Measurements from ENCODE around the gene METTL26.

METTL26 gene

DNA sequence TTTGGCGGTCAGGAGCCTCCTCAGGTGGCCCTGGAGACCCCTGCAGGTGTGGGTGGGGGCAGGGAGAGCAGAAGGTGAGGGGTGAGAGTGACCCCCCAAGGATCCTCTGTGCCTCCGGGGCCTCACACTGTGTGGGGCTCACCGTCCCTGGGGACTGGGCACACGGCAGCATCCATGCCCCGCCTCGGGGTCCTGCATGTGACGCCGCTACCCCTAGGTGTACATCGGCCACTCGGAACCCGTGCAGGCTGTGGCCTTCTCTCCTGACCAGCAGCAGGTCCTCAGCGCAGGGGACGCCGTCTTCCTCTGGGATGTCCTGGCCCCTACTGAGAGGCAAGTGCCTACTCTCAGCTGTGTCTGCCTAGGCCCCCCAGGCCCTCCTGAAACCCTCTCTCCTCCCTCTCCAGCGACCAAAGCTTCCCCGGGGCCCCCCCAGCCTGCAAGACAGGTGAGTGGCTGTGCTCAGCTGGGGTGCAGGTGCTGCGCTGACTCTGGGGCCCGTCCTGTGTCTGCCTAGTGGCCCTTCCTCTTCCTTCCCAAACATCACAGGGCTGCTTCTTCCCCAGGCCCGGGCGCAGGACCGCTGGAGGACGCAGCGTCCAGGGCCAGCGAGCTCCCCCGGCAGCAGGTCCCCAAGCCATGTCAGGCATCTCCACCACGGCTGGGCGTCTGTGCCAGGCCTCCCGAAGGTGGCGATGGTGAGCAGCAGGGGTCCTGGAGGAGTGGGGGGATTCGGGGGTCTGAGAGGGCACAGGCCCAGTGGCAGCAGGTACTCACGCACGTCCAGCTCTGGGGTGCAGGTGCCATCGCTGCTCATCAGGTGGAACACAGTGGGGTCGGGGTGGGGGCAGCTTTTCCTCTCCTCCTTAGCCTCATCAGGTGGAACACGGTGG lies 22.8 kb upstream of the METTL26 start:
- no peak for DNase-seq

DNA sequence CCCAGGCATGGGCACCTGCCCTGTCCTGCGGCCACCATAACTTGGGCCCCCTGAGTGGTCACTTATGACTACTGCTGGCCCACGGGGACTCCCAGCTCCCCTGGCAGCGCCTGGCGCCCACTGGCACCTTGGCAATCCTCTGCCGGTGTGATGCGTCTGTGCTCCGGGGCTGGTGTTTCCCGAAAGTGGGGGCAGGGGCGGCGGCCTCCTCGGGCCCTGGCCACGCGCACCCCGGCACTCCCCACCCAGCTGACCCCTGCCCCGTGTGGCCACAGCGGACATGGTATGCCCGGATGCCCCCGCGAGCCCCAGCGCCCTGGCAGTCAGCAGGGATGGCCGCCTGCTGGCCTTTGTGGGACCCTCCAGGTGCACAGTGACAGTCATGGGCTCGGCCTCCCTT lies 21.4 kb upstream of the METTL26 start:
- no peak for DNase-seq

DNA sequence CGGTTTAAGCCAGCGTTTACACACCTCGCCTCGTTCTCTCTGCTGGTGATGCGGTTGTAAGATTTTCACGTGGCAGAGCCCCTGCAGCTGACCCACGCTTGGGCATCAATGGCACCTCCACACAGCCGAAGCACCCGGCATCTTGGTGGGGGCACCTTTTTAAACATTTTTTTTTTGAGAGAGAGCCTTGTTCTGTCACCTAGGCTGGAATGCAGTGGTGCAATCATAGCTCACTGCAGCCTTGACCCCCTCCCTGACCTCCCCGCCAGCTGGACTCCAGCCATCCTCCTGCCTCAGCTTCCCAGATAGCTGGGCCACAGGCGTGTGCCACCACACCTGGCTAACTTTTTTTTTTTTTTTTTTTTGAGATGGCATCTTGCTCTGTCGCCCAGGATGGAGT lies 17.9 kb upstream of the METTL26 start:
- DNase-seq: no peak

DNA sequence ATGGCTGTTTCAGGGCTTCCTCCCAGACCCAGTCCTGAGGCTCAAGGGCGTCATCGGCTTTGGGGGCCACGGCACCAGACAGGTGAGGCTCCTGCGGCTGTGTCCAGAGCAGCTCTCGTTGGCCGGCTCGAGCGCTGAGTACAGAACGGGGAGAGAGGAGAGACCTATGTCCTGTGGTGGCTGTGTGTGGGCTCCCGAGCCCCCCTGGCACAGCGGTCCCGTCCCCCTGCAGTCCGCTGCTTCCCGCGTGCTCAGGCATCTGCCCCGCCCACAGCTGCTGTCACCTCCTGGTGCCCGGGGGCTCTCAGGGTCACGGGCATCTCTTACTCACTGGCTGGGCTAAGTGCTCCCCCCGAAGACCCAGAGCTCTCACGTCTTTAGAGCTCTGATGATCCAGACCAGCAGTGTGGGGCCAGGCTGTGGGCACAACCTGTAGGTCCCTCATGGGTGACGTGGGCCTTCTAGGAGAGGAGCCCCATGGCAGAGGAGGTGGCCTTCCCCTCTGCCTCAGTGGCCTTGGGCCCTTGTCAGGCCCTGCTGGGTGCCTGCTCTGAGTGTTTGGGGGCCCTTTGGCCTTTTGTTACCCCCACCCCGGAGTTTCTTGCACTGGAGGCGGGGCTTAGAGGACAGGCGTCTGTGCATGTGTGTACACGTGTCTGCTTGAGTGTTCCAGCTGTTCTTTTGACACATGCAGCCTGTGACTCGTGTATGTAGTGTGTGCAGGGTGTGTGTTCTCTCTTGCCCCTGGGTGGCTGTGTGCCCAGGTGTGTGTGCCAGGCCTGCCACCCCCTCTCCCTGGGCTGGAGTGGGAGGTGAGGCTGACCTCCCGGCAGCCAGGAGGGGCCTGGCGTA lies 16.6 kb upstream of the METTL26 start:
- no peak for DNase-seq

DNA sequence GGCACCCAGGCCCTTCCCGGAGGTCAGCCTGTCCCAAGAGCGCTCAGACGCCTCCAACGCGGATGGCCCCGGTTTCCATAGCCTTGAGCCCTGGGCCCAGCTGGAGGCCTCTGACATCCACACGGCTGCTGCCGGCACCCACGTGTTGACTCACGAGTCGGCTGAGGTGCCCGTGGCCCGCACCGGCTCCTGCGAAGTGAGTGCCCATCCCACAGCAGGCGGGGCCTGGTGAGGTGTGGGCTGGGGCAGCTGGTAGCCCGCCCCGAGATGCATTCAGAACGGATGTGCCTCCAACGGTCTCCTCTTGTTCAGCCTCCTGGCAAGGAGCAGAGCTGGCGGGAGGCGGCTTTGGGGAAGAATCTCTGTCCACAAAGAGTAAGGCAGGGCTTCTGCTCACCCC lies 15.7 kb upstream of the METTL26 start:
- peak; percentile 56 for DNase-seq

DNA sequence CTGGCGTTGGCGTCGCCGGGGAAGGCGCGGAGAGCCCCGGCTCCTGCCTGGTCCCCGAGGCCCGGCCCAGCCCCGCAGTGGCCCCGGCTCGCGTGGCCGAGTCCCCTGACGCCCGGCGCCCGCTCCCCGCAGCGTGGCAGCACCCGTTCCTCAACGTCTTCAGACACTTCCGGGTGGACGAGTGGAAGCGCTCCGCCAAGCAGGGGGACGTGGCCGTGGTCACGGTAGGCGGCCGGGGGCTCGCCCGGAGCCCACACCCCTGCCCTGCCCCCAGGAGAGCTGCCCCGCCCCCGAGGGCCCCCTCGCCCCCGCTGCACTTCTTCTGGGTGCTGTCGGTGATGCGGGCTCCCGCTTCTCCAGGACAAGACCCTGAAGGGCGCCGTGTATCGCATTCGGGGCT lies 13.5 kb upstream of the METTL26 start:
- no peak for DNase-seq

DNA sequence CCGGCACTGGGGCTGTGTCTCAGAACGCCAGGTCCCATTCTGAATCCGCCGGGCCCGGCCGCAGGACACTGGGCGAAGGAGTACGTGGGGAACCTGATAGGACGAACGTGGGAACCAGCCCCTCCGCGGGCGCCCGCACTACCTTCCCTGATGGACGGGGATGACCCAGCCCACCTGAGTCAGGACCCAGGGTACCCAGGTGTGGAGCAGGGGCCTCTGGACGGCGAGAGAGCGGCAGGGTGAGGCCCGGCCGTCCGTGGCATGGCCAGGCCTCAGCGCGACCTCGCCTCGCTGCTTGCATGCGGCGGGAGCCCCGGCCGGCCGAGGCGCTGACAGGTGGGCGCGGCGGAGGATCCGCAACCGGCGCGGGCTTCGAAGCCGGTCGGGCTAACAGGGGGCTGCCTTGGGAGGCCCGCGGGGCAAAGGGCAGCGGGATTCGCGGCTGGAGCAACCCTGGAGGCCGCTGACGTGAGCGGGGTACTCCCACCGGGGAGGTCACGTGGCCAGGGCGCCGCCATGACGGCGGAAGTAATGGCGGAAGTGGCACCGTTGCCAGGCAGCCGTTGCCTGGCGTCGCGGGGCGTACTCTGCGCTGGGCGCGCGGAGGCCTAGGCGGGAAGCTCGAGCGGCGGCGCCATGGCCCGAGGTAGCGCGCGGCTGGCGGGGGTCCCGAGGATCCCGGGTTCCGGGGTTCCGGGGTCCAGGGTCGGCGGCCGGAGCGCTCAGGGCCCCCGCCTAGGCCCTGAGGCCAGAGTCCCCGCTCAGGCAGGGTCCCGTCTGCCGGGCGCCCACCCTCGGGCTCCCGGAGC lies 12.9 kb upstream of the METTL26 start, which contains the start of gene WDR90:
TSS of gene WDR90 (plus strand) at position 585 of the 809 bp plus-strand sequence. CDS start at position 637, 52 bp downstream.
- DNase-seq: peak; percentile 92

DNA sequence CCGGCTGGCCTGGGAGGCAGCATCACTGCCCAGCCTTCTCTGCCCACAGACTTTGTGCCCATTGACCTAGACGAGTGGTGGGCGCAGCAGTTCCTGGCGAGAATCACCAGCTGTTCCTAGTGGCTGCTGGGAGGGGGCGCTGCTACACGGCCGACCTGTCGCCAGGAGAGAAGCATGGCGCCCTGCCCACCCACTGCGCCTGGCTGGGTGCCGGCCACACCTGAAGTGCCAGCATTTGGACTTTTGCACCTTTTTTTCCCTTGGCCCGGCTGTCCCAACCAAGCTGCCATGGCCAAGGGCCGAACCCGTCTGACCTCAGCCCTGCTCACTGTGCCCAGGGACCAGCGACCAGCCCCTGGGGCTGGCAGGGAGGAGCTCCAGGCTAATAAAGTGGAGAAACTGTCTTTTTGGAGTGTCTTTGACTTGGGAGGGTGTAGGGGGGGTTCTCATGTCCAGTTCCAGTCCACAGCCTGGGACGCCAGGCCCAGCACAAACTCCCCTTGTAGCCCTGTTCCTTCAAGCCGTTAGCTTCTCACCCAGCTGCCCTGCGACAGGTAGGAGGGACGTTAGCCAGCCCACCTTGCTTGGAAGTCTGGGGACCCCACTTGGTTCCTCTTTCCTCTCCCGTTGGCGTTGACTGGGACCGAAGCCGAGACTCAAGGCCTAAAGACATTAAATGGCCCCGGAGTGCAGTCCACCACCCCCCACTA lies 12.1 kb upstream of the METTL26 start:
- peak; percentile 43 for DNase-seq

DNA sequence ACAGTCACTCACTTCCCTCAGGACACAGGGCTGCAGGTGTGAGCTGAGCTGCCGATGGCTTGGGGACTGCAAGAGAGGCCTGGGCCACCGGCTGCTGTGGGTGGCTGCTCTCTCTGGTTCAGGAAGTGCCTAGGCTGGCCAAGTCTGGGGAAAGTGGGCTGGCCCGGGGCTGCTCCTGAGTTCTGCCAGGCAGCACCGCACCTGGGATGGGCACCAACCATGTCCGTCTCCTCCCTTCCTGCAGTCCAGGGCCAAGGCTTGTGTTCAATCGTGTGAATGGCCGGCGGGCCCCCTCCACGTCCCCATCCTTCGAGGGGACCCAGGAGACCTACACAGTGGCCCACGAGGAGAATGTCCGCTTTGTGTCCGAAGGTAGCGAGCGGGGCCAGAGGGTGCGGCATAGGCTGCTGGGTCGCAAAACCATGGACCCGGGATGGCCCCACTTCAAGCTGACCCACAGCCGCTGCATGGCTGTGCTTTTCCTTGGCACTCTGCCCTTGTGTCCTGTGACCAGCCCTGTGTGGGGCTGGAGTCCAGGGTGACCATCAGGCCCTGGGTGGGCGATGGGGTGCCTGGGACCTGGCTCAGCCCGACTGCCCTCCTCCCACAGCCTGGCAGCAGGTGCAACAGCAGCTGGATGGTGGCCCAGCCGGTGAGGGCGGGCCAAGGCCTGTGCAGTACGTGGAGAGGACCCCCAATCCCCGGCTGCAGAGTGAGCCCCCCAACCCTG lies 11.2 kb upstream of the METTL26 start:
- no peak for DNase-seq

DNA sequence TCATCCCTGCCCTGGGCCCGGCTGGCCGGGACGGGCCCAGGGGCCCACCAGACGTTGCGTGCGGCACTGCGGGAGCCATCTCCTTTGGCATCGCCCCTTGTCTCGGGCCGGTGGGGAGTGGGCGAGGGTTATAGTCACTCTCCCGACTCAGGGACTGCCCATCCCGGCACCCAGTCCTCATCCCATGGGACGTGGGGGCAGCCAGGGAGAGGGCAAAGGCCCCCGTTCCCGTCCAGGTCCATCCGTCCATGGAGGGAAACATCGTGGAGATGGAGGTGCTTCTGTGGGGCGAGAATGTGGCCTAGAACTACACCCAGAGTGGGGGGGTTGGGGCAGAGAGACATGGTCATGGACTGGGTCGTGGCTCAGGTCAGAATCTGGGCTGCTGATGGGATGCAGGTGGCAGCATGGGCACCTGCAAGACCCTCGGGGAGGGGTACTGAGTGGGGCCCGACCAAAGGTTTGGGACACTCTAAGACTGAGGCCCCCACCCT lies 10.6 kb upstream of the METTL26 start:
- DNase-seq: no peak

DNA sequence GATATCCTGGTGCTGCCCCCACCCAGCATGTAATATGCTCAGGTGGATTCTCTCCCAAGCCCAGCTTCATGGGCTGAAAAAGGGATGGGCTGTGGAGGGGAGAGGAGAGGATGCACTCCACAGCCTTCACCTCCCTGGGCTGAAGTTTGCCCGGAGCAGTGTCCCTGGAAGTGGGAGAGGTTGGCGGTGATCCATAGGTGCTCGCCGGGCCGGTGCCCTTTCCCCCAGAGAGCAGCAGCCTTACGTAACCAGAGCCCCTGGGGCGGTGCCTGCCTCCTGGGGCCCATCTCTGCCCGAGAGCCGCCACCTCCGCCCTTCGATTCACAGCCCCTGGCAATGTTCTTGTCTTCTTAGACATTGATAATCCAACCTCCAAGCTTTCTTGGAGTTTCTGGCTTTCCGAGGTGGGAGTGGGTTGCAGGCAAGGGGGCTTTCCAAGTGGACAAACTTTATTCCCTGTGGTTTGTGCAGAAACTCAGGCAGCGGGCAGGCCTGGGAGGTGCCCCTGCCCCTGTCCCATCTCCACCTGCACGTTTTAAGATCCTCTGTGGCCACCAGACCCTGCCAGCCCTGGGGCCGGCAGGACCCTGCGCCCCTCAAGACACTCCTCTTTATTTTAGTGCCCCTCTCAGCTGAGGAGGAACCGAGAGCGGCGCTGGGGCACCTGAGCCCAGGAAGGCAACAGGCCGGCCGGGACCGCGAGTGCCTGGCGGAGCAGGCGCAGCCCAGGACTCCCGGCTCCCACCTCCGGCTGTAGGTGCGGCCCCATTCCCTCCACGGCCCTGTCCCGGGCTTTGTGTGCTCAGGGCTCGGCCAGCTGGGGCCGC lies 10.0 kb upstream of the METTL26 start:
- DNase-seq: no peak

DNA sequence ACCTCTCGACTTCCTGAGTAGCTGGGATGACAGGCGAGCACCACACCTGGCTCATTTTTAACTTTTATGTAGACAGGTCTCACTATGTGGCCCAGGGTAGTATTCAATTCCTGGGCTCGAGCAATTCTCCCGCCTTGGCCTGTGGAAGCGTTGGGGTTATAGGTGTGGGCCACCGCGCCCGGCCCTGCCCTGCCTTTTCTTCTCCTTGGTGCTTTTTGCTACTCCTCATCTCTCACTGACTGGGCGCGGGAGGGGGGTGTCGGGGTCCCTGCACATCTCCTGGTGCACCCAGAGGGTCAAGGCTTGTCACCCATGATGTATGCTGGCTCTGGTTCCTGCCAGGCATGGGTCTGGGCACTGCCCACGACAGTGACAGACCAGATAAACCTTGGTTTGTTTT lies 8.5 kb upstream of the METTL26 start:
- DNase-seq: no peak

DNA sequence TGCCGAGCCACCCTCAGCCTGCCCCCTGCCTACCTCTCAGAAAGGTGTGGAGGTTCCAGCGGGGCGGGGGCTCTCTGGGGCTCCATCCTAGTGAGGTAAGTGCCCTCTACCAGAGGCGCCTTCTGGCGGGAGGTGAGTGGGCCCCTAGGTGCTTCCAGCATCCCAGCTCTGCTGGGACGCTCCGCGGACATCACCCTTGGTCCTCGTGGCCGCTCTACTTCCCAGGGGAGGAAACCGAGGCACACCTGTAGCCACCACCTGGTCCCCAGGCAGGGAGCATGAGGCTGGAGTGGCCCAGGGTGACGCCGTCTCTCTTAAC lies 6.9 kb upstream of the METTL26 start:
- DNase-seq: no peak

DNA sequence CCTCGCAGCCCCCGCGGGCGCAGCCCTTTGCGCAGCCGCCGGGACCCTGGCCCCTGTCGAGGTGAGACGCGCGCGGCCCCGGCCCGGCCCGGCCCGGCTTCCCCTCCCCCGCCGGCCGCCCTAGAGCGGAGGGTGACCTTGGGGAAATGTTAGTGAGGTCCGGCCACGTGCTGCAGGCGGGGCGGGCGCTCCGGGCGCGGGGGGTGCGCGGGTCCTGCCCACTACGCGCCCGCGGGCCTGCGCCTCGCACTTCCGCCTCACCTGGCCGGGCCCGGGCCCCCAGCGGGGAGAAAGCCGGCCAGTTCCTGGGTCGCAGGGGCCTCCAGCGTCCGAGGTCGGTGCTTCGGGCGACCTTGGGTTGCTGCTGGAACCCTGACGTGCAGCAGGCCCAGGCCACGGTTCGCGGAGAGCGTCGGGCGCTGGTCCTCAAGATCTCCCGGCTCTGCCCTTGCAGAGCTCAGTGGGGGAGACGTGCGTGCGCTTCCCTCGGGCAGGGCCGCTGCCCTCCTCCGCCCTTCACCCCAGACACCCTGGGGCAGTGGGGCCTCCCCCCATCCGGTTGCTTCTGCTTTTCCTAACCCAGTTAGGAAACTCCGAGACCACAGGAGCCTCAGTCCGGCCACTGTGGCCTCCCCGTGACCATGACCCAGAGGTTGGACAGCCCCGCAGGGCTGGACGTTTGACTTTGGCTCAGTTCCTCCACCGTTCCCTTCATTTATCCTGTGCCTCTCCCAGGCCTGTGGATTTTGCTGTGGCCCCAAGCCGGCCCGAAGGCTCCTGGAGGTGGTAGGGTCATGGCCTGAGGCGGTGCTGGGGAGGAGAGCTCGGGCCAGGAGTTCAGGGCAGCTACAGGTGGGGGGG lies 6.3 kb upstream of the METTL26 start:
- peak; percentile 76 for DNase-seq

DNA sequence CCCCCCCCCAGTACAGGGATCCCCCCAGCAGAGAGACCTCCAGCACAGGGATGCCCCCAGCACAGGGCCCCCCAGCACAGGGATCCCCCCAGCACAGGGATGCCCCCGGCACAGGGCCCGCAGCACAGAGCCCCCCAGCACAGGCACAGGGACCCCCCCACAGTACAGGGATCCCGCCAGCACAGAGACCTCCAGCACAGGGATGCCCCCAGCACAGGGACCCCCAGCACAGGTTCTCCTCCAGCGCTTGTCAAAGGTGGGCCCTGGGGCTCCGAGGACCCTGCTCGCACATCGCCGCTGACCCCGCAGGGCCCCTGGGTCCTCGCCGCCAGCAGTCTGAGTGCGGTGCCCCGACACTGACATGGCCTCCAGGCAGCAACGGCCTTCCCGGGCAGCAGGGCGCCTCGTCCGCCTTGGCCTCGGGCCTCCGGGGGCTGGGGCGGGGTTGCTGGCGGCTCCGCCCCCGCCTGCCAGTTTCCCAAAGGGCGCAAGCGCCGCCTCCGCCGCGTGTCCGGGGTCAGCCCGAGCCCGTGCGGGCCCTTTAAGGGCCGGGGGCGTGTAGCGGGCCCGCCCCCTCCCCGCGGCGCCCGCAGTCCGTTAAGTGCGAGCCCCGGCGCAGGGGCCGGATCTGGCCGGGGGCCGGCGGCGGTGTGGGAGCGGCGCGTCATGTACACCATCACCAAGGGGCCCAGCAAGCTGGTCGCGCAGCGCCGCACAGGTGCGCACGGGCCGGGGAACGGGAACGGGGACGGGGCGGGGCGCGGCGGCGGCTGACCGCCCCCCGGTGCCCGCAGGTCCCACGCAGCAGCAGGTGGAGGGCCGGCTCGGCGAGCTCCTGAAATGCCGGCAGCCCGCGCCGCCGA lies 5.5 kb upstream of the METTL26 start, which contains the start of gene MCRIP2:
TSS of gene MCRIP2 (plus strand) at position 503 of the 863 bp plus-strand sequence. CDS start at position 667, 164 bp downstream.
- DNase-seq: peak; percentile 79

DNA sequence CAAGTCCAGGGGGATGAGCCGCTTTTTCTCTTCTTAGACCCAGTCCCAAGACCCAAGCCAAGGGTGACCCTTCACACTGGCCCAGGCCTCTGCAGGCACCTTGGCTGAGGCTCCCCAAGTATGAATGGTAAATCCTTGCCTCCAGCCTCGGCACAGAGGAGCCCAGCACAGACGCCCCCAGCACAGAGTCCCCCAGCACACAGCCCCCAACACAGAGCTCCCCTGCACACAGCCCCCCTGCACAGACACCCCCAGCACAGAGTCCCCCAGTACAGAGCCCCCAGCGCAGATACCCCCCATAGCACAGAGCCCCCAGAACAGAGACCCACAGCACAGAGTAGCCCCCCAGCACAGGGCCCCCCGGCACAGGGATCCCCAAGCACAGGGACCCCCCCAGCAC lies 4.5 kb upstream of the METTL26 start:
- DNase-seq: no peak

DNA sequence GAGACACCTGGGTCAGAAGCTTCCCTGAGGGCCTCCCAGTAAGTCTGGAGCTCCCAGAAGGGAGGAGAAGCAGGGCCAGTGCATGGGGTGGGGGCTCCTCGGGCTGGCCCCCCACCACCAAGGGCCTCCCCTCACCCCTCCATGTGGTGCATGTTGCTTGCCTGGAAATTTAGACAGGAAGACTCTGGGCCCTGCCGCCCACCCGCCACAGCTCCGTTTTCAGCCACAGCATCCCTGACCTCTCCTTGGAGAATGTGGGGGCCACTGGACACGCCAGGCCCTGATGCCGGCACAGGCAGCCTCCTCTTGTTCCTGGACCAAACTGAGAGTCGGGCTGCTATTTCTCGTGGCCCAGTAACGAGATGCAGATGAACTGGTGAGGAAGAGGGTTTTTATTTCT lies 2.7 kb upstream of the METTL26 start:
- DNase-seq: no peak

DNA sequence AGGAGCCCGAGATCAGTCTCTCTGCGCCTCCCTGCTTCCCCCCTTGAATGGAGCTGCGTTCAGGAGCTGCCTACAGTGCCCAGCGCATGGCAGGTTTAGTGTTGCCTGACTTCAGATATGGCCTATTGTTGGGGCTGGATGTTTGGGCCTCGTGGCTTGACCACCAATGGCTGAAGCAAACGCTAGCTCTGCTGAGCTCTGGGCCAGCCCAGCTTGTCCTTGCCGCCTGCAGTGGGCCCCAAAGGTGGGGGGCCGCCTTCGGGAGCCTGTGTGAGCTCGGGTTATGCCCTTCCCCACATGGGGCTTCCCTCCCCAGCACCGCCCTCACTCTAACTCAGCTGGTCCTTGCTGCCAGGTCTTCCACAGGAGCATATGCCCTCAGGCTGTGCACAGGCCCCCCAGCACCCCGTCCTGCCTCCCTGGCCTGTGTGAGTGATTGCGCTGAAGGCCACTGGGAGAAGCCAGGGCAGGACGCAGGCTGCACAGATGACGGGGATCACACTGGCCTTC lies 2.0 kb upstream of the METTL26 start:
- no peak for DNase-seq

Measured in MV-4-11 (cell line).